ENCODE results near the gene PNMA8C.

DNA sequence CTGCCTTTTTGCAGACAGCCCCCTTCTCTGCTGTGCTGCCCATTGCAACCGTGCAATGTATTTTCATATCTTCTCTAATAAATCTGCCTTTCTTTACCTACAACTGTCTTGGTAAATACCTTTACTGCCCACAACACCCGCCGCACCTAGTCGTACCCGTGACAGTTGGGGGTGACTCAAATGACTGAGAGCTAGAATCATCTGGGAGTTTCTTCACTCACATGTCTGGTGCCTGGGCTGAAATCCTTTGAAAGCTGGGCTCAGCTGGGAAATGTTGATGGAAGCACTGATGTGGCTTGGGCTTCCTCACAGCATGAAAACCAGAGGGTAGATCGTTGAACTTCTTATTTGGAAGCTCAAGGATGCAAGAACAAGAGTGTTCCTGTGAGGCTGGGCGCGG, 45.5 kb upstream of the PNMA8C start:
- TF ChIP-seq, protein P1, sequence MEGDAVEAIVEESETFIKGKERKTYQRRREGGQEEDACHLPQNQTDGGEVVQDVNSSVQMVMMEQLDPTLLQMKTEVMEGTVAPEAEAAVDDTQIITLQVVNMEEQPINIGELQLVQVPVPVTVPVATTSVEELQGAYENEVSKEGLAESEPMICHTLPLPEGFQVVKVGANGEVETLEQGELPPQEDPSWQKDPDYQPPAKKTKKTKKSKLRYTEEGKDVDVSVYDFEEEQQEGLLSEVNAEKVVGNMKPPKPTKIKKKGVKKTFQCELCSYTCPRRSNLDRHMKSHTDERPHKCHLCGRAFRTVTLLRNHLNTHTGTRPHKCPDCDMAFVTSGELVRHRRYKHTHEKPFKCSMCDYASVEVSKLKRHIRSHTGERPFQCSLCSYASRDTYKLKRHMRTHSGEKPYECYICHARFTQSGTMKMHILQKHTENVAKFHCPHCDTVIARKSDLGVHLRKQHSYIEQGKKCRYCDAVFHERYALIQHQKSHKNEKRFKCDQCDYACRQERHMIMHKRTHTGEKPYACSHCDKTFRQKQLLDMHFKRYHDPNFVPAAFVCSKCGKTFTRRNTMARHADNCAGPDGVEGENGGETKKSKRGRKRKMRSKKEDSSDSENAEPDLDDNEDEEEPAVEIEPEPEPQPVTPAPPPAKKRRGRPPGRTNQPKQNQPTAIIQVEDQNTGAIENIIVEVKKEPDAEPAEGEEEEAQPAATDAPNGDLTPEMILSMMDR (IDR thresholded peaks at IDR 0.05; ENCODE audit: borderline replicate concordance, extremely low read depth, low read length, poor library complexity, severe bottlenecking), result no peak
- TF ChIP-seq EZH2 (IDR thresholded peaks at IDR 0.05; ENCODE audit: borderline replicate concordance, low read depth, low read length, severe bottlenecking), result no peak

Measured in DND-41 (cell line).